H1 (cell line): ENCODE results near the gene TRIM7. TPM values are rescaled to one million over a fixed set of nuclear protein-coding genes. Genes with fewer than 3 reads are reported as not detected.

Source experiments
- CEBPB ChIP-seq: IDR thresholded peaks from 2 replicates; pipeline ENCODE4 v1.6.1; 2012; ENCODE audit warnings: low read depth, low read length
- KDM4A ChIP-seq: IDR thresholded peaks from one replicate; pipeline ENCODE4 v1.7.1; 2012; ENCODE audit warnings: low read depth, mild to moderate bottlenecking, moderate library complexity, low read length, inconsistent platforms; ENCODE audit not compliant: severe bottlenecking
- RAD21 ChIP-seq, 2 experiments: IDR thresholded peaks in 1 of 2; conservative IDR thresholded peaks in 1 of 2; 2 replicates each; pipeline ENCODE4 v1.6.1; 2011; ENCODE audit warnings: low read depth in 2 of 2, low read length in 2 of 2, improper control_type of control experiment in 1 of 2, inconsistent platforms in 1 of 2, mild to moderate bottlenecking in 1 of 2, moderate library complexity in 1 of 2
- SP4 ChIP-seq: IDR thresholded peaks from 2 replicates; pipeline ENCODE4 v1.6.1; 2012; ENCODE audit warnings: low read length, inconsistent platforms
- polyA plus RNA-seq, 7 experiments: library from polyadenylated mRNA; depleted of rRNA in 3 of 7; stranded (reverse) in 5 of 7; unstranded in 2 of 7; fragments of >200 nt in 5 of 7; fragments of 200-250 nt in 2 of 7; gene quantifications; 1 replicate in 5 of 7; 2 replicates in 1 of 7; 4 replicates in 1 of 7; pipeline versions ENCODE4 v1.2.1 to v1.2.3, GENCODE V29; 2011 to 2013; ENCODE audit warnings: missing spikeins in 2 of 7, mixed read lengths in 2 of 7
- total RNA-seq: library from RNA; stranded (reverse); fragmentation: NEBNext Ultra II Directional; extraction: Animal tissue kit (Norgen Biotek cat#: 25700); gene quantifications from 2 replicates; pipeline ENCODE4 v1.2.1, GENCODE V29; 2021
- TF ChIP-seq, protein P1 (sequence below): fragments of 300-600 bp; sonication (generic); IDR thresholded peaks from 2 replicates; pipeline ENCODE4 v1.7.1; 2012; ENCODE audit warnings: low read length, moderate library complexity, mild to moderate bottlenecking, inconsistent platforms; ENCODE audit not compliant: insufficient replicate concordance

The TRIM7 gene
- total and polyA plus RNA-seq, 2 of the 8 experiments (the other 6 are each of a cell fraction or from before 2014, with no cell fraction given) = 0.36 to 0.47 TPM

DNA sequence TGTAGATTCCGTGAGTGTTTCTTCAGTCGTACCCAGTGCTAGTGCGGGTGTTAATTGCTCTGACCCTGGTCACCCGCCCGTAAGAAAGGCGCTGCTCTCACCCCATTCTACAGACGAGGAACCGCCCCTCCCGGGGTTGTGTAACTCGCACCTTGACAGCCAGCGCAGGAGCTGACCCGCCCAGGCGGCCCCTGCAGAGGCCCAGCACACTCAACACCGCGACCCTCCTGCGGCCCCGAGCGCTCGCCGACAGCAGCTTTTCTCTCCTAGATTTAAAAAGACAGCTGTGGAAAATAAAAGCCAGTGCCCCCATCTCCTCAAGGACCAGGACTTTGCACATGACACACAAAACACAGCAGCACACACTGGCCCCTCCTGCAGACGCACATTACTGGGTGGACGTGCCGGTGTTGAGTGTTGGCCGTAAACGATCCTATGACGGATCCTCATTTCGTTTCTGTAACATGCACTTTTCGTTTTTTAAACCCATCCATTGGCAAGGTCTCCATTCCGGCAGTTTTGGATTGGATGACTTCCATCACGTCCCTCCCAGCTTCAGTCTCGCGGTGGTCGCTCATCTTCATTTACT, 34.7 kb downstream of the TRIM7 start (continued):
- TF ChIP-seq, protein P1, sequence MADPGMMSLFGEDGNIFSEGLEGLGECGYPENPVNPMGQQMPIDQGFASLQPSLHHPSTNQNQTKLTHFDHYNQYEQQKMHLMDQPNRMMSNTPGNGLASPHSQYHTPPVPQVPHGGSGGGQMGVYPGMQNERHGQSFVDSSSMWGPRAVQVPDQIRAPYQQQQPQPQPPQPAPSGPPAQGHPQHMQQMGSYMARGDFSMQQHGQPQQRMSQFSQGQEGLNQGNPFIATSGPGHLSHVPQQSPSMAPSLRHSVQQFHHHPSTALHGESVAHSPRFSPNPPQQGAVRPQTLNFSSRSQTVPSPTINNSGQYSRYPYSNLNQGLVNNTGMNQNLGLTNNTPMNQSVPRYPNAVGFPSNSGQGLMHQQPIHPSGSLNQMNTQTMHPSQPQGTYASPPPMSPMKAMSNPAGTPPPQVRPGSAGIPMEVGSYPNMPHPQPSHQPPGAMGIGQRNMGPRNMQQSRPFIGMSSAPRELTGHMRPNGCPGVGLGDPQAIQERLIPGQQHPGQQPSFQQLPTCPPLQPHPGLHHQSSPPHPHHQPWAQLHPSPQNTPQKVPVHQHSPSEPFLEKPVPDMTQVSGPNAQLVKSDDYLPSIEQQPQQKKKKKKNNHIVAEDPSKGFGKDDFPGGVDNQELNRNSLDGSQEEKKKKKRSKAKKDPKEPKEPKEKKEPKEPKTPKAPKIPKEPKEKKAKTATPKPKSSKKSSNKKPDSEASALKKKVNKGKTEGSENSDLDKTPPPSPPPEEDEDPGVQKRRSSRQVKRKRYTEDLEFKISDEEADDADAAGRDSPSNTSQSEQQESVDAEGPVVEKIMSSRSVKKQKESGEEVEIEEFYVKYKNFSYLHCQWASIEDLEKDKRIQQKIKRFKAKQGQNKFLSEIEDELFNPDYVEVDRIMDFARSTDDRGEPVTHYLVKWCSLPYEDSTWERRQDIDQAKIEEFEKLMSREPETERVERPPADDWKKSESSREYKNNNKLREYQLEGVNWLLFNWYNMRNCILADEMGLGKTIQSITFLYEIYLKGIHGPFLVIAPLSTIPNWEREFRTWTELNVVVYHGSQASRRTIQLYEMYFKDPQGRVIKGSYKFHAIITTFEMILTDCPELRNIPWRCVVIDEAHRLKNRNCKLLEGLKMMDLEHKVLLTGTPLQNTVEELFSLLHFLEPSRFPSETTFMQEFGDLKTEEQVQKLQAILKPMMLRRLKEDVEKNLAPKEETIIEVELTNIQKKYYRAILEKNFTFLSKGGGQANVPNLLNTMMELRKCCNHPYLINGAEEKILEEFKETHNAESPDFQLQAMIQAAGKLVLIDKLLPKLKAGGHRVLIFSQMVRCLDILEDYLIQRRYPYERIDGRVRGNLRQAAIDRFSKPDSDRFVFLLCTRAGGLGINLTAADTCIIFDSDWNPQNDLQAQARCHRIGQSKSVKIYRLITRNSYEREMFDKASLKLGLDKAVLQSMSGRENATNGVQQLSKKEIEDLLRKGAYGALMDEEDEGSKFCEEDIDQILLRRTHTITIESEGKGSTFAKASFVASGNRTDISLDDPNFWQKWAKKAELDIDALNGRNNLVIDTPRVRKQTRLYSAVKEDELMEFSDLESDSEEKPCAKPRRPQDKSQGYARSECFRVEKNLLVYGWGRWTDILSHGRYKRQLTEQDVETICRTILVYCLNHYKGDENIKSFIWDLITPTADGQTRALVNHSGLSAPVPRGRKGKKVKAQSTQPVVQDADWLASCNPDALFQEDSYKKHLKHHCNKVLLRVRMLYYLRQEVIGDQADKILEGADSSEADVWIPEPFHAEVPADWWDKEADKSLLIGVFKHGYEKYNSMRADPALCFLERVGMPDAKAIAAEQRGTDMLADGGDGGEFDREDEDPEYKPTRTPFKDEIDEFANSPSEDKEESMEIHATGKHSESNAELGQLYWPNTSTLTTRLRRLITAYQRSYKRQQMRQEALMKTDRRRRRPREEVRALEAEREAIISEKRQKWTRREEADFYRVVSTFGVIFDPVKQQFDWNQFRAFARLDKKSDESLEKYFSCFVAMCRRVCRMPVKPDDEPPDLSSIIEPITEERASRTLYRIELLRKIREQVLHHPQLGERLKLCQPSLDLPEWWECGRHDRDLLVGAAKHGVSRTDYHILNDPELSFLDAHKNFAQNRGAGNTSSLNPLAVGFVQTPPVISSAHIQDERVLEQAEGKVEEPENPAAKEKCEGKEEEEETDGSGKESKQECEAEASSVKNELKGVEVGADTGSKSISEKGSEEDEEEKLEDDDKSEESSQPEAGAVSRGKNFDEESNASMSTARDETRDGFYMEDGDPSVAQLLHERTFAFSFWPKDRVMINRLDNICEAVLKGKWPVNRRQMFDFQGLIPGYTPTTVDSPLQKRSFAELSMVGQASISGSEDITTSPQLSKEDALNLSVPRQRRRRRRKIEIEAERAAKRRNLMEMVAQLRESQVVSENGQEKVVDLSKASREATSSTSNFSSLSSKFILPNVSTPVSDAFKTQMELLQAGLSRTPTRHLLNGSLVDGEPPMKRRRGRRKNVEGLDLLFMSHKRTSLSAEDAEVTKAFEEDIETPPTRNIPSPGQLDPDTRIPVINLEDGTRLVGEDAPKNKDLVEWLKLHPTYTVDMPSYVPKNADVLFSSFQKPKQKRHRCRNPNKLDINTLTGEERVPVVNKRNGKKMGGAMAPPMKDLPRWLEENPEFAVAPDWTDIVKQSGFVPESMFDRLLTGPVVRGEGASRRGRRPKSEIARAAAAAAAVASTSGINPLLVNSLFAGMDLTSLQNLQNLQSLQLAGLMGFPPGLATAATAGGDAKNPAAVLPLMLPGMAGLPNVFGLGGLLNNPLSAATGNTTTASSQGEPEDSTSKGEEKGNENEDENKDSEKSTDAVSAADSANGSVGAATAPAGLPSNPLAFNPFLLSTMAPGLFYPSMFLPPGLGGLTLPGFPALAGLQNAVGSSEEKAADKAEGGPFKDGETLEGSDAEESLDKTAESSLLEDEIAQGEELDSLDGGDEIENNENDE = no peak
- TF ChIP-seq CEBPB = peak; percentile 76
- TF ChIP-seq RAD21 (IDR thresholded peaks at IDR 0.05 in 1 of 2, conservative IDR thresholded peaks at IDR 0.05 in 1 of 2; ENCODE audit: low read depth in 2 of 2, low read length in 2 of 2) = no peak
- TF ChIP-seq SP4 = no peak
- peak; percentile 2 for TF ChIP-seq KDM4A
